Calu3 (cell line): Measurements from ENCODE around the gene NCAN. TPM values are rescaled to one million over a fixed set of nuclear protein-coding genes. Genes with fewer than 3 reads are reported as not detected.
A peak's percentile ranks its signal among the peaks of the same experiment; 100 is the strongest.

Experiments used
- BruUV-seq: library from RNA; stranded (reverse); fragments of 400-500 nt; replicated peaks from 2 replicates; lab custom pipeline; 2021; lab: Mats Ljungman, UMichigan
- CTCF ChIA-PET: fragments of 300-600 bp; sonication (Branson Sonifier 250); formaldehyde crosslinking; loops from one replicate; lab custom pipeline; 2022; ENCODE audit warnings: antibody characterized with exemption; lab: Charles Lee
- DNase-seq: peaks from one replicate; pipeline ENCODE4 v3.0.0; 2022
- H3K27ac Mint-ChIP-seq: one replicate; pipeline ENCODE4 v1.8.0; 2022; ENCODE audit warnings: mixed read lengths; ENCODE audit not compliant: unreplicated experiment
- H3K27me3 Mint-ChIP-seq: one replicate; pipeline ENCODE4 v1.8.0; 2022; ENCODE audit warnings: mixed read lengths; ENCODE audit not compliant: unreplicated experiment
- H3K36me3 Mint-ChIP-seq: one replicate; pipeline ENCODE4 v1.8.0; 2022; ENCODE audit warnings: mild to moderate bottlenecking, moderate library complexity, mixed read lengths; ENCODE audit not compliant: insufficient read depth, unreplicated experiment
- H3K4me1 Mint-ChIP-seq: one replicate; pipeline ENCODE4 v1.8.0; 2022; ENCODE audit warnings: mild to moderate bottlenecking, low read depth, mixed read lengths; ENCODE audit not compliant: unreplicated experiment
- H3K4me3 Mint-ChIP-seq: one replicate; pipeline ENCODE4 v1.8.0; 2022; ENCODE audit warnings: mild to moderate bottlenecking, low read depth, moderate library complexity, mixed read lengths; ENCODE audit not compliant: unreplicated experiment
- H3K9me3 Mint-ChIP-seq: one replicate; pipeline ENCODE4 v1.8.0; 2022; ENCODE audit warnings: low read depth, mixed read lengths; ENCODE audit not compliant: unreplicated experiment
- CTCF ChIP-seq: fragments of 200-600 bp; IDR thresholded peaks from one replicate; pipeline ENCODE4 v1.8.0; 2022; ENCODE audit warnings: antibody characterized with exemption; ENCODE audit not compliant: unreplicated experiment
- intact Hi-C: fragments of 100-400 bp; cut with micrococcal nuclease; formaldehyde crosslinking; loops from one replicate; pipeline ENCODE4 v1.10.0; 2022; ENCODE audit not compliant: unreplicated experiment
- total RNA-seq: library from RNA; stranded (reverse); gene quantifications from 2 replicates; pipeline ENCODE4 v1.2.3, GENCODE V29; 2022

NCAN gene
- total RNA-seq, 1 experiment from 2014 or later = not detected

- H3K9me3 Mint-ChIP-seq = no peaks in the 10 kb centered on the region
- no TSS peak for BruUV-seq
- no peak for TF ChIP-seq CTCF
- H3K36me3 Mint-ChIP-seq = peaks cover 4% of the 10 kb centered on the region
- intact Hi-C loops = no loop called here
- DNase-seq = no peak
- no peaks in the 10 kb centered on the region for H3K27me3 Mint-ChIP-seq
- CTCF ChIA-PET = no interaction called here
- no peak overlapping the region for H3K4me3 Mint-ChIP-seq
- H3K4me1 Mint-ChIP-seq = no peaks in the 10 kb centered on the region
- H3K27ac Mint-ChIP-seq = no peak overlapping the region
These were observed 30.2 kb upstream of the NCAN start for GRCh38 chr19:19181488-19181998.

- Mint-ChIP-seq H3K27ac (no peak overlapping the region), H3K27me3 (no peaks in the 10 kb centered on the region), H3K36me3 (peaks cover 14% of the 10 kb centered on the region), H3K4me1 (no peaks in the 10 kb centered on the region), H3K9me3 (no peaks in the 10 kb centered on the region), H3K4me3 (no peak overlapping the region)
- CTCF ChIA-PET = no interaction called here
- peak; percentile 35 for TF ChIP-seq CTCF
- DNase-seq = peak; percentile 50
- intact Hi-C loops = no loop called here
- BruUV-seq = no TSS peak
These were observed 25.7 kb upstream of the NCAN start for GRCh38 chr19:19185853-19186740.

GRCh38 chr19:19186742-19187141 lies 25.0 kb upstream of the NCAN start:
- intact Hi-C loops = no loop called here
- Mint-ChIP-seq H3K9me3 (no peaks in the 10 kb centered on the region), H3K4me1 (no peaks in the 10 kb centered on the region), H3K27ac (no peak overlapping the region), H3K27me3 (no peaks in the 10 kb centered on the region), H3K36me3 (peaks cover 19% of the 10 kb centered on the region), H3K4me3 (no peak overlapping the region)
- no TSS peak for BruUV-seq
- no peak for TF ChIP-seq CTCF
- DNase-seq = no peak
- CTCF ChIA-PET = no interaction called here

- Mint-ChIP-seq H3K27ac (peak overlapping the region; percentile 77), H3K27me3 (no peaks in the 10 kb centered on the region), H3K4me3 (peak overlapping the region; percentile 86), H3K36me3 (peaks cover 45% of the 10 kb centered on the region), H3K9me3 (no peaks in the 10 kb centered on the region), H3K4me1 (peaks cover 6% of the 10 kb centered on the region)
- CTCF ChIA-PET = interaction anchor here (0.6 kb wide), 1 partner anchor 128 kb away, joined by 5 read pairs; no protein-coding TSS in a partner anchor
- no peak for TF ChIP-seq CTCF
- intact Hi-C loops = loop anchor here (1.0 kb wide), 1 partner anchor 12 kb away; the partner anchor contains the start of gene NR2C2AP
- DNase-seq = no peak
- no TSS peak for BruUV-seq
These were observed 20.0 kb upstream of the NCAN start for GRCh38 chr19:19191768-19192077.
